ENCODE data around the gene TDRD7.
"Not testable (repeated sequence)": the region's sequence is repeated elsewhere in the genome, so short reads cannot be mapped to it uniquely, and the experiment has no call there.

TDRD7 gene

DNA sequence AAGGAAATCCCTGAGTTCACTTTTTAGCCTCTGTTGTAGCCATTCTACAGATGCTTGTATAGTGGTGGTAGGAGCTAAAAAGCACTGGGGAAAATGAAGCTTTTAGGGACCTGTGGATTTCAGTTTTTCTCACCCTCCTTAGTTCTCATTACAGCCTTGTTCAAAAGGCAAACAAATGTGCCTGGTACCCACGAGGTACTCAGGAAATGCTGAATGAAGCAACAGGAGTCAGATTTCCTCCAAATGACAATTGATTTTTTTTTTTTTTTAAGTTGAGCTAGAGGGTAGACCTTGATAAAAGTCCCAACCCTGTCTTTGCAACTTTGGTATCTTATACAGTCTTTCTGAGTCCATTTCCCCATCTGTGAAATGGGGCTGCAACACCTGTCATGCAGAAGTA, 68.3 kb downstream of the TDRD7 start:
- DNase-seq, result no peak

DNA sequence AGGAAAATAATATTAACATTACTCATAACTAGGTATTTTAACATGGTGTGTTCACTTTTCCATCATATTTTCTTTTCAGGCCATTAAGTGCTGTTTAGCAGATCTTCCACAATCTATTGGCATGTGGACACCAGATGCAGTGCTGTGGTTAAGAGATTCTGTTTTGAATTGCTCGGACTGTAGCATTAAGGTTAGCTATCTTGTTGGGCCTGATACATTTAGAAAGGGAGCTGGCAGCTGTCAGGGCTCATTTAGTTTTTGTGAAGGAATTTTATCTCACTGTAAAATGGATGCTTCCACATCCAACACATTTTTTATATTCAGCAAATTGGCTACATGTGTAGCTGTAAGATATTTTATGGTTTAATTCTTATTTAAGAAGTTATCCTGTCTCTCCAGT, 68.9 kb downstream of the TDRD7 start:
- DNase-seq, result no peak

DNA sequence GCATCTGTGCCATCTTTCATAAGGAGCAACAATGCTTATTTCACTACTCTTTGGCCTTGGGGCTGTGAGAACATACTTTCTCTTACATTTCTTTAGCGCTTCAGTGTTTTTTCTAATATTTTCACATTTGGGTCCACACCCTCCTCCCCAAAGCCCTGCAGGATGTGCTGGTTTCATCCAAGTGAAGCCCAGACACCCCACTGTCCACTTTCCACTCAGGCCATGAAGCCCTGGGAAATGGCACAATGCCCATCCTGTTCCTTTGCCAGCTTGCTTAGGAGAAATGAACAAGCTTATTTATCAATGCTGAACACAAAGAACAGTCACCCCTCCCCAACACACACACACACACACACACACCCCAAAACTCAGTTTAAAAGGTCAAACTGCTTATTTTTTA, 72.2 kb downstream of the TDRD7 start:
- DNase-seq, result no peak

DNA sequence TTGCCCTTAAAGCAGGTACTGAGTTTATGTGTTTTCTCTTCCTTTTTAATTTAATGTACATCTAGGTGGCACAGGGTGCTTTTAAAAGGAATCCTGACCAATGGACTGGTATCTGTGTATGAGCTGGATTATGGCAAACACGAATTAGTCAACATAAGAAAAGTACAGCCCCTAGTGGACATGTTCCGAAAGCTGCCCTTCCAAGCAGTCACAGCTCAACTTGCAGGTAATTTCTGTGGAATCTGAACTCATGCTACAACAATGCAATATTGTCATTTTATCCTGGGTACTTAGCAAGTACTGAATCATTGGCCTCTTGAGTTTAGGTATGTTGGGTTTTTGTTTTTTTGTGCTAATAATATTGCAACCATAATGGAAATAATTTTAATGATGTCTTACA, 75.2 kb downstream of the TDRD7 start:
- no peak for DNase-seq

GRCh38 chr9:97487861-97488260, 76.0 kb downstream of the TDRD7 start:
- DNase-seq, result no peak

- DNase-seq, result no peak
These were observed 79.5 kb downstream of the TDRD7 start for GRCh38 chr9:97491216-97491999.

DNA sequence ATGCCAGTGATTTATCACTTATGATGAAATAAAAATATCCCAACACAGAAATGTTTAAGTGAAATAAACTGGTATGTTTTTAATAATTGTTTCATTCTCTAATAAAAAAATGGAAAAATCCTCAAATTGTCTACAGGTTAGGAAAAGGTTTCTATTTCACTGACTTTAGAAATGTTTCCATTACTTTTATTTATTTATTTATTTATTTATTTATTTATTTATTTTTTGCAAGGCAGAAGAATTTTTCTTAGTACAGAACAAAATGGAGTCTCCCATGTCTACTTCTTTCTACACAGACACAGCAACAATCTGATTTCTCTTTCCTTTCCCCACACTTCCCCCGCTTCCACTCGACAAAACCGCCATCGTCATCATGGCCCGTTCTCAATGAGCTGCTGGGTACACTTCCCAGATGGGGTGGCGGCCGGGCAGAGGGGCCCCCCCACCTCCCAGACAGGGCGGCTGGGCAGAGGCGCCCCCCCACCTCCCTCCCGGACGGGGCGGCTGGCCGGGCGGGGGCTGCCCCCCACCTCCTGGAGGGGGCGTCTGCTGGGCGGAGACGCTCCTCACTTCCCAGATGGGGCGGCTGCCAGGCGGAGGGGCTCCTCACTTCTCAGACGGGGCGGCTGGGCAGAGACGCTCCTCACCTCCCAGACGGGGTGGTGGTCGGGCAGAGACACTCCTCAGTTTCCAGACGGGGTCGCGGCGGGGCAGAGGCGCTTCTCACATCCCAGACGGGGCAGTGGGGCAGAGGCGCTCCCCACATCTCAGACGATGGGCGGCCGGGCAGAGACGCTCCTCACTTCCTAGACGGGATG, 85.9 kb downstream of the TDRD7 start:
- not testable (repeated sequence) for DNase-seq

- not testable (repeated sequence) for DNase-seq
These were observed 87.0 kb downstream of the TDRD7 start for GRCh38 chr9:97498846-97499245.

- DNase-seq, result no peak
These were observed 88.4 kb downstream of the TDRD7 start for GRCh38 chr9:97500263-97500662.

- DNase-seq, result no peak
These were observed 88.9 kb downstream of the TDRD7 start for GRCh38 chr9:97500765-97501176.

DNA sequence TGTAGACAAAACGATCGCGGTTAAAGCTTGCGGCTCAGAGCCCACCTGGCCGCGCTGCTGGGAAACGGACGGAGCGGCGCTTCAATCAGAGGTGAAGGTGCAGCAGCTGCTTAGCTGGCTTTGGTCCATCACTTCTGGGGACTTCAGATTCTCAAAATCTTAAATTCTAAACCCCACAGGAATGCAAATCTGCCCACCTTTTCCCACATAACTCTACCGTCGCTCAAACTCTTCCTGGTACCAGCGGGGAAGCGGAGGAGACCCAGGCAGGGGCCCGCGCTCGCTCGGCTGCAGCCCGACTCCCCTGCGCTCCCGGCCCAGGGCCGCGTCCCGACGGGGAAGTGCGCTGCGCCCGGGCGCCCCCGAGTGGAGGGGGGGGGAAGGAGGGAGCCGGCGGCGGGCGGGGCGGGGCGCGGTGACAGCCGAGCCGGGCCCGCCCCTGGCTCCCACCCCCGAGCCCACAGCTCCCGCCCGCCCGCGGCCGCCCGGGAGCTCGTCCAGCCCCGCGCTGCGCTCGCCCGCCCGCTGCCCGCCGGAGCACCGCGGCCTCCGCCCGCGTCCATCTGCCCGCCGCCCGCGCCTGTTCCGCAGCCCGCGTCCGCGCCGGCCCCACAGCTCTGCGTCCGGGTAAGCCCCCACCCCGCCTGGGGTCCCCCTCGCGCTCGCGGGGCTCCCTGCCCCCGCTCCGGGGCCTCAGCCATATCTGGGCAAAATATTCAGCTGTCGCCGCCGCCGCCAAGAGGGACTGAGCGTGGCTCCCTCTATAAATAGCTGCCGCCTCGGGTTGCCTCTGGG, 89.5 kb downstream of the TDRD7 start, which contains the start of gene TMOD1:
TMOD1 (plus strand) TSS at position 490 of the 795 bp plus-strand sequence. CDS start 22,523 bp downstream, outside the sequence.
- DNase-seq, result peak; percentile 37

GRCh38 chr9:97501972-97502221, 90.0 kb downstream of the TDRD7 start:
- no peak for DNase-seq

DNA sequence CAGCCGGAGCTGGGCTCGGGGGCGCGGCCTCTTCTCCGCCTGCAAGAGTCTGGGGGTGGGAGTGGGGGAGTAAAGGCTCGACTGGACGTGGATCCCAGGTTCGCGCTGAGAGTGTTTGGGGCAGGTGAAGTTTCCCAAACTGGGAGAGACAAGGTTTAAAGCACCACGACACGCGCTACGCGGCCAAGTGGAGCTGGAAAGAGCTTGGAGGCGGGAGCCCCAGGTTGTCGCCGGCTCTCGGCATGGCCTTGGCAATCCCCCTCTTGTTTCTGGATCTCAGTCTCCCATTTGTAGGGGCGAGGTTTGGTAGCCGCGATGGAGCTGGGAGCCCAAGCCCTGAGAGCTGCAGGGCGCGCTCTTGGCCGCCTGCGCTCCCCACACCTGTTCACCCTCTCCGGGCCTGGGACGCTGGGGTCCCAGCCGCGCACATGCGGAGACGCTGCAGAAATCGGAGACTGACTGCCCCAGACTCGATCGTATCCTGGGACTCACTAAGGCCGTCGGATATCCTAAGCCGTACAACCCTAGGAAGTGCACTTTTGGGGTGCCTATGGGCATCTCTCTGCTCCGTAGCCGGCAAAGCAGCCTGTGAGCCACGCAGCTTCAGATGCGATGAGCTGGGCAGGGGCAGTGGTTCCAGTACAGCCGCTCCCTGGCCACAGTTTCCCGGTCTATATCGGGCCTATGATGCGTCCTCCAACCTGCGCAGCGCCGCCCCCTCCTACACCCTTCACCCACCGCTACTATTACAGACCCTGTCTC, 90.5 kb downstream of the TDRD7 start:
- no peak for DNase-seq

GRCh38 chr9:97502984-97503861, 91.3 kb downstream of the TDRD7 start:
- no peak for DNase-seq

DNA sequence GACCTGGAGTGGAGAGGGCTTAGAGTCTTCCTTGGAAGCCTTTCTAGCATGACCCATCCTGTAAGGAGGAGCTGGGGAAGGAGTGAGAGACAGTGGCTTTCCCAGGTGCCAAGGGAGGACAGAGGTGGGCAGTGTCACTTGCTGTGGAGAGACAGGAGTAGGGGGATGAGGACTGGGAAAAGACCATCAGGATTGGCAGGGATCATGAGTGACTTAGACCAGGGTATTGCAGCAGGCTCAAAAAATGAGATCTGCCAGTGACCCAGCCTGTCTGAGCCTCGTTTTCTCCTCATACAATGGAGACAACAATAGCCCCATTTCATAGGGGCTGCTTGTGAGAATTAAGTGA, 91.9 kb downstream of the TDRD7 start:
- DNase-seq, result no peak

DNA sequence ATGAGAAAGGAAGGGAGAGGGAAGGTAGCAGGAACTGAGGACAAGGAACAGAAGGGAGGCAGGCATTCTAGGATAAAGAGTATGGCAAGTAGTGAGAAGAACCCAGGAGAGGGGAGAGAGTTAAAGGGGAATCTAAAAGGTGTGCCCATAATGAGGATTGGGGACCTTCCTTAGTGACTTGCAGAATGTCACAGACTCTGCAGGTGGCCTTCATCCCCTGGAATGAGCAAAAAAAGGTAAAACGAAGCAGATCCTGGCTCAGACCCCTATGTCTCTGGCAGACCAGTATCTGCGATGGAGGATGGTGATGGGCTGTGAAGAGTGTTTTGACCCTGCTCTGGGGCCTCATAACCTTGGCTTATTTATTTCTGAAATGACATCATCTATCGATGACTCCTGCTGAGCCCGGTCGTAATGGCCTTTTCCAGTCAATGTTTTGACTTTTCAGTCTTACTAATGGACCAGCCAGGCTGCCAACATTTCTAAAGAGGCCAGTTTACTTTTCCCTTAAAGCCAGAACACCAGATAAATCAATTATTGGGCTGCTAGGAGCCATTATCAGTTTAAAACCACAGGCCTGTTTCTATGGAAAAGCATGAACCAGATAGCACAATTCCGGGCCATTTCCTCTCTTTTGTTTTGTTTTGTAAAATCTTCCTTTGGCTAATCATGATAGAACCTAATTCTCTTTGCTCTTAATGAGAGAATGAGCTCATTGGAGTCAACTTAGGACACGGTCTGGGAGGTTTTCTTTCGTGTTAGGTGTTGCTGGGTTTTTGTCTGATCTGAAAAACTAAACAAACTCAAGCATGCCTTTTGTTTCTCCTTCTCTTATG, 92.7 kb downstream of the TDRD7 start:
- DNase-seq, result no peak

GRCh38 chr9:97505845-97506244, 93.9 kb downstream of the TDRD7 start:
- no peak for DNase-seq

- DNase-seq, result no peak
These were observed 94.4 kb downstream of the TDRD7 start for GRCh38 chr9:97506306-97506705.

DNA sequence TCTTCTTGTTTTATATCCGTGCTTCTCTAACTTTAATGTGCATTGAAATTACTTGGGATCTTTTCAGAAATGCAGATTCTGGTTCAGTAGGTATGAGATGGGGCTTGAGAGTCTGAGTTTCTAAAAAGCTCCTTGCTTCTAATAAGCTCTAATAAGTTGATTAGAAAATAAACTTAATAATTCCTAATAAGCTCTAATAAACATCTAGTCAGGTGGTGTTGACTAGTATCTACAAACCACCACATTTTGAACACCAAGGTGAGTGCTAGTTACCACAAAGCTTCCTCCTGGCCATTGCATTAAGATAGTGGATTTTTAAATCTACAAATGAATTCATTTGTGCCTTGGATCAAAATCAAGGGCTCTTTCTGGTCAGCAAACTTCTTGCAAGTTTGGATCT, 94.9 kb downstream of the TDRD7 start:
- no peak for DNase-seq

GRCh38 chr9:97507428-97507984, 95.6 kb downstream of the TDRD7 start:
- DNase-seq, result no peak

DNA sequence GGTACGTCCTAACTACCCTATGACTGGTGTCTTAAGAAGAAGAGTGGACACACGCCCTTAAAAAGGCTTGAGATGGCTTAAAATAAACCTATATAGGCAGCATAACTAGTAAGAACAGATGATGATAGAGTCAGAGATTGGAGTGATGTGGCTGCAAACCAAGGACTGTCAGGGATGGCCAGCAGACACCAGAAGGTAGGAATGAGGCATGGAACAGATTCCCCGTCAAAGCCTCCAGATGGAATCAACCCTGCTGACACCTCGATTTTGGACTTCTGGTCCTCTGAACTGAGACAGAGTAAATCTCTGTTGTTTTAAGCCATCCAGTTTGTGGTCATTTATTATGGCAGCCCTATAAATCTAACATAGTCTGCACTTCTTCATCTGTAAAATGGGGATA, 97.0 kb downstream of the TDRD7 start:
- no peak for DNase-seq

Data from NCI-H2029 treated with DMSO at 0.1 percent for 48 hours (cell line).